CD4-positive, alpha-beta T cell (primary cell): Measurements from ENCODE around the gene HMCN2. TPM values are rescaled to one million over a fixed set of nuclear protein-coding genes. Genes with fewer than 3 reads are reported as not detected.

Experiments
- ATAC-seq: fragments of 200-7000 bp; cut with Tn5 transposase; one replicate; pipeline ENCODE4 v1.10.0; 2022; ENCODE audit warnings: mild to moderate bottlenecking; ENCODE audit not compliant: poor library complexity
- CTCF ChIA-PET: fragments of 350-600 bp; sonication (Branson Sonifier 250); formaldehyde crosslinking; loops from one replicate; lab custom pipeline; 2021; ENCODE audit warnings: antibody characterized with exemption, inconsistent platforms; lab: Charles Lee
- POLR2A ChIA-PET: fragments of 350-600 bp; sonication (Branson Sonifier 250); formaldehyde crosslinking; loops from one replicate; lab custom pipeline; 2021; ENCODE audit warnings: antibody characterized with exemption, inconsistent platforms; lab: Charles Lee
- DNase-seq, 14 experiments: peaks; one replicate each; pipeline ENCODE4 v3.0.0-alpha.2; 2013 to 2020; ENCODE audit warnings: mixed read lengths in 2 of 14
- H3K27ac ChIP-seq, 2 donors: one replicate each; pipeline versions ENCODE4 v1.5.1 to v1.7.0; 2013; ENCODE audit warnings: low read length in 2 of 2, low read depth in 1 of 2, mild to moderate bottlenecking in 1 of 2
- H3K27me3 ChIP-seq, 2 experiments: 1 replicate in 1 of 2; 2 replicates in 1 of 2; pipeline versions ENCODE4 v1.6.1 to v1.7.0; 2013; ENCODE audit warnings: low read length in 2 of 2, control low read depth in 1 of 2, mild to moderate bottlenecking in 1 of 2, moderate library complexity in 1 of 2; ENCODE audit not compliant: insufficient read depth in 2 of 2, control insufficient read depth in 1 of 2
- H3K36me3 ChIP-seq: one replicate; pipeline ENCODE4 v1.6.1; 2013; ENCODE audit warnings: low read length, control low read depth; ENCODE audit not compliant: insufficient read depth
- H3K4me1 ChIP-seq: one replicate; pipeline ENCODE4 v1.6.1; 2013; ENCODE audit warnings: low read length, control low read depth; ENCODE audit not compliant: insufficient read depth
- H3K4me3 ChIP-seq: one replicate; pipeline ENCODE4 v1.5.1; 2013; ENCODE audit warnings: mild to moderate bottlenecking, low read length, moderate library complexity
- H3K9me3 ChIP-seq, 2 experiments: 1 replicate in 1 of 2; 2 replicates in 1 of 2; pipeline versions ENCODE4 v1.6.1 to v1.7.0; 2013; ENCODE audit warnings: low read length in 2 of 2, mild to moderate bottlenecking in 2 of 2, control low read depth in 1 of 2, moderate library complexity in 1 of 2; ENCODE audit not compliant: control insufficient read depth in 1 of 2, insufficient read depth in 1 of 2
- H3K27ac Mint-ChIP-seq: one replicate; pipeline ENCODE4 v1.8.0; 2020; ENCODE audit warnings: mixed read lengths
- H3K27me3 Mint-ChIP-seq: one replicate; pipeline ENCODE4 v1.8.0; 2021; ENCODE audit warnings: mixed read lengths
- H3K36me3 Mint-ChIP-seq: one replicate; pipeline ENCODE4 v1.8.0; 2021; ENCODE audit warnings: low read depth, mixed read lengths
- H3K4me1 Mint-ChIP-seq: one replicate; pipeline ENCODE4 v1.8.0; 2021; ENCODE audit warnings: low read depth, mixed read lengths
- H3K4me3 Mint-ChIP-seq: one replicate; pipeline ENCODE4 v1.8.0; 2020; ENCODE audit warnings: mild to moderate bottlenecking, mixed read lengths
- H3K9me3 Mint-ChIP-seq: one replicate; pipeline ENCODE4 v1.8.0; 2020; ENCODE audit warnings: mixed read lengths
- intact Hi-C, 2 experiments: fragments of 100-400 bp; cut with DNase I in 1 of 2; cut with micrococcal nuclease in 1 of 2; formaldehyde crosslinking; loops; one replicate each; pipeline versions ENCODE4 v1.15.1 to v1.9.0; 2023 to 2025; cut with DNase I, micrococcal nuclease
- total RNA-seq, 174 experiments: library from RNA in 2 of 174; stranded (reverse) in 2 of 174; gene quantifications; one replicate each; pipeline ENCODE4 v1.2.3 and lab custom pipeline; 2021 to 2026
- TF ChIP-seq, protein P1 (sequence below): fragments of 200-600 bp; IDR thresholded peaks from one replicate; pipeline ENCODE4 v1.8.0; 2022; ENCODE audit warnings: antibody characterized with exemption, mild to moderate bottlenecking

HMCN2 gene
- total RNA-seq, 2 experiments from 2014 or later: not detected

GRCh38 chr9:130325921-130326320 is 60.4 kb downstream of the HMCN2 start:
- Mint-ChIP-seq H3K4me3 (no peak overlapping the region), H3K27me3 (peaks cover 72% of the 10 kb centered on the region), H3K4me1 (no peaks in the 10 kb centered on the region), H3K27ac (no peak overlapping the region), H3K9me3 (no peaks in the 10 kb centered on the region), H3K36me3 (no peaks in the 10 kb centered on the region)
- Histone ChIP-seq H3K4me1 (no peaks in the 10 kb centered on the region), H3K9me3 (peaks cover 0 to 7% of the 10 kb centered on the region in 2 experiments), H3K27me3 (peaks cover 9 to 47% of the 10 kb centered on the region in 2 experiments), H3K4me3 (no peak overlapping the region), H3K36me3 (no peaks in the 10 kb centered on the region), H3K27ac (no peak overlapping the region)
- ChIA-PET CTCF (no interaction called here), POLR2A (no interaction called here)
- no peak for ATAC-seq
- intact Hi-C loops: no loop called here
- no peak for DNase-seq
- TF ChIP-seq, protein P1, sequence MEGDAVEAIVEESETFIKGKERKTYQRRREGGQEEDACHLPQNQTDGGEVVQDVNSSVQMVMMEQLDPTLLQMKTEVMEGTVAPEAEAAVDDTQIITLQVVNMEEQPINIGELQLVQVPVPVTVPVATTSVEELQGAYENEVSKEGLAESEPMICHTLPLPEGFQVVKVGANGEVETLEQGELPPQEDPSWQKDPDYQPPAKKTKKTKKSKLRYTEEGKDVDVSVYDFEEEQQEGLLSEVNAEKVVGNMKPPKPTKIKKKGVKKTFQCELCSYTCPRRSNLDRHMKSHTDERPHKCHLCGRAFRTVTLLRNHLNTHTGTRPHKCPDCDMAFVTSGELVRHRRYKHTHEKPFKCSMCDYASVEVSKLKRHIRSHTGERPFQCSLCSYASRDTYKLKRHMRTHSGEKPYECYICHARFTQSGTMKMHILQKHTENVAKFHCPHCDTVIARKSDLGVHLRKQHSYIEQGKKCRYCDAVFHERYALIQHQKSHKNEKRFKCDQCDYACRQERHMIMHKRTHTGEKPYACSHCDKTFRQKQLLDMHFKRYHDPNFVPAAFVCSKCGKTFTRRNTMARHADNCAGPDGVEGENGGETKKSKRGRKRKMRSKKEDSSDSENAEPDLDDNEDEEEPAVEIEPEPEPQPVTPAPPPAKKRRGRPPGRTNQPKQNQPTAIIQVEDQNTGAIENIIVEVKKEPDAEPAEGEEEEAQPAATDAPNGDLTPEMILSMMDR: no peak

GRCh38 chr9:130327070-130327780 is 61.7 kb downstream of the HMCN2 start:
- H3K9me3 Mint-ChIP-seq: no peaks in the 10 kb centered on the region
- TF ChIP-seq, protein P1: no peak
- Histone ChIP-seq H3K4me1 (no peaks in the 10 kb centered on the region), H3K36me3 (no peaks in the 10 kb centered on the region), H3K4me3 (no peak overlapping the region), H3K9me3 (peaks cover 0 to 7% of the 10 kb centered on the region in 2 experiments), H3K27me3 (peaks cover 9 to 54% of the 10 kb centered on the region in 2 experiments), H3K27ac (no peak overlapping the region)
- POLR2A ChIA-PET: no interaction called here
- intact Hi-C loops: no loop called here
- no peak overlapping the region for H3K4me3 Mint-ChIP-seq
- no peak for DNase-seq
- peaks cover 65% of the 10 kb centered on the region for H3K27me3 Mint-ChIP-seq
- H3K36me3 Mint-ChIP-seq: no peaks in the 10 kb centered on the region
- no peak overlapping the region for H3K27ac Mint-ChIP-seq
- CTCF ChIA-PET: no interaction called here
- ATAC-seq: no peak
- H3K4me1 Mint-ChIP-seq: no peaks in the 10 kb centered on the region

GRCh38 chr9:130327781-130328348 is 62.3 kb downstream of the HMCN2 start:
- peaks cover 63% of the 10 kb centered on the region for H3K27me3 Mint-ChIP-seq
- ATAC-seq (no peak), DNase-seq (no peak)
- Histone ChIP-seq H3K36me3 (no peaks in the 10 kb centered on the region), H3K27ac (no peak overlapping the region), H3K27me3 (peaks cover 9 to 49% of the 10 kb centered on the region in 2 experiments), H3K9me3 (peaks cover 0 to 11% of the 10 kb centered on the region in 2 experiments), H3K4me1 (no peaks in the 10 kb centered on the region), H3K4me3 (no peak overlapping the region)
- H3K36me3 Mint-ChIP-seq: no peaks in the 10 kb centered on the region
- no peaks in the 10 kb centered on the region for H3K9me3 Mint-ChIP-seq
- H3K27ac Mint-ChIP-seq: no peak overlapping the region
- ChIA-PET CTCF (no interaction called here), POLR2A (no interaction called here)
- H3K4me1 Mint-ChIP-seq: no peaks in the 10 kb centered on the region
- TF ChIP-seq, protein P1: no peak
- intact Hi-C loops: no loop called here
- no peak overlapping the region for H3K4me3 Mint-ChIP-seq
